Mammary epithelial cell (primary cell): ENCODE measurements around the gene SLC45A1.

Experiments used
- EZH2 ChIP-seq: IDR thresholded peaks from 2 replicates; pipeline ENCODE4 v1.6.1; 2012; ENCODE audit warnings: low read length, inconsistent platforms, borderline replicate concordance
- TF ChIP-seq, protein P1 (sequence below), 2 donors: IDR thresholded peaks in 1 of 2; conservative IDR thresholded peaks in 1 of 2; 2 replicates each; pipeline ENCODE4 v1.5.1; 2011 to 2012; ENCODE audit warnings: inconsistent platforms in 2 of 2, low read length in 2 of 2, mild to moderate bottlenecking in 2 of 2, control low read depth in 1 of 2, low read depth in 1 of 2; ENCODE audit not compliant: insufficient read depth in 1 of 2; ENCODE audit errors: extremely low read depth in 1 of 2

DNA sequence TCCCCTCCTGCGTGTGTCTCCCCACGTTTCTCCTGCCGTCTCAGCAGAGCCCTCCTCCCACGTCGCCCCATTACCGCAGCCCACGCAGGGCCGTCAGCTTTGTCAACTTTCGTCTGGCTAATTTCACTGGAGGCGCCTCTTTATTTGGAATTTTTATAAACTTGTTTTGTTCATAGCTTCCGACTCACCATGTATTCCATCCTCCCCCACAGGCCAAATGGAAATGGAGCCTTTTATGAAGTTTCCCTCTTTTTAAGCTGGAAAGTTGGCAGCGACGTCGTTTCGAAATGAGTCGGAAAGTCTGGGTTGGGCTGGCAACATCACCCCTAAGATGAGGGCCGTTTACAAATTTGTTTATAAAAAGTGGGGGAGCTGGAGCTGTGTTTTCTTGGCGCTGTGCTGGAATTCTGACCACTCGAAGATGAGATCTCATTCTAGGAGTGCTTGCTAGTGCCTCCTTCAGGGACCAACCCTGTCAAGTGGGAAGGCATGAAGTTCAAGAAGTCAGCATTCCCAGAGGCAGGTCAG lies 23.7 kb upstream of the SLC45A1 start:
- TF ChIP-seq, protein P1, sequence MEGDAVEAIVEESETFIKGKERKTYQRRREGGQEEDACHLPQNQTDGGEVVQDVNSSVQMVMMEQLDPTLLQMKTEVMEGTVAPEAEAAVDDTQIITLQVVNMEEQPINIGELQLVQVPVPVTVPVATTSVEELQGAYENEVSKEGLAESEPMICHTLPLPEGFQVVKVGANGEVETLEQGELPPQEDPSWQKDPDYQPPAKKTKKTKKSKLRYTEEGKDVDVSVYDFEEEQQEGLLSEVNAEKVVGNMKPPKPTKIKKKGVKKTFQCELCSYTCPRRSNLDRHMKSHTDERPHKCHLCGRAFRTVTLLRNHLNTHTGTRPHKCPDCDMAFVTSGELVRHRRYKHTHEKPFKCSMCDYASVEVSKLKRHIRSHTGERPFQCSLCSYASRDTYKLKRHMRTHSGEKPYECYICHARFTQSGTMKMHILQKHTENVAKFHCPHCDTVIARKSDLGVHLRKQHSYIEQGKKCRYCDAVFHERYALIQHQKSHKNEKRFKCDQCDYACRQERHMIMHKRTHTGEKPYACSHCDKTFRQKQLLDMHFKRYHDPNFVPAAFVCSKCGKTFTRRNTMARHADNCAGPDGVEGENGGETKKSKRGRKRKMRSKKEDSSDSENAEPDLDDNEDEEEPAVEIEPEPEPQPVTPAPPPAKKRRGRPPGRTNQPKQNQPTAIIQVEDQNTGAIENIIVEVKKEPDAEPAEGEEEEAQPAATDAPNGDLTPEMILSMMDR (conservative IDR thresholded peaks at IDR 0.05 in 1 of 2, IDR thresholded peaks at IDR 0.05 in 1 of 2; ENCODE audit: extremely low read depth in 1 of 2, insufficient read depth in 1 of 2, low read depth in 1 of 2, low read length in 2 of 2), result no peak
- no peak for TF ChIP-seq EZH2
